H9 (cell line): ENCODE measurements around the gene UNC5C. TPM values are rescaled to one million over a fixed set of nuclear protein-coding genes. Genes with fewer than 3 reads are reported as not detected.

ENCODE experiments used
- DNase-seq: peaks from one replicate; pipeline ENCODE4 v3.0.0-alpha.2; 2017
- H2AFZ ChIP-seq: one replicate; pipeline ENCODE4 v1.6.1; 2013; ENCODE audit warnings: mild to moderate bottlenecking, low read length, control low read depth, moderate library complexity
- H2AK5ac ChIP-seq: 2 replicates; pipeline ENCODE4 v1.6.1; 2013; ENCODE audit warnings: low read length, control low read depth, mixed read lengths; ENCODE audit not compliant: insufficient read length
- H2BK120ac ChIP-seq: one replicate; pipeline ENCODE4 v1.6.1; 2013; ENCODE audit warnings: low read depth, mild to moderate bottlenecking, low read length, control low read depth, inconsistent platforms; ENCODE audit not compliant: poor library complexity, severe bottlenecking
- H2BK12ac ChIP-seq: 2 replicates; pipeline ENCODE4 v1.6.1; 2013; ENCODE audit warnings: low read length, control low read depth, mixed read lengths, low read depth; ENCODE audit not compliant: insufficient read length
- H2BK15ac ChIP-seq: 2 replicates; pipeline ENCODE4 v1.6.1; 2013; ENCODE audit warnings: low read depth, low read length, control low read depth
- H2BK20ac ChIP-seq: one replicate; pipeline ENCODE4 v1.6.1; 2013; ENCODE audit warnings: low read depth, mild to moderate bottlenecking, low read length, control low read depth, inconsistent platforms; ENCODE audit not compliant: poor library complexity, severe bottlenecking
- H2BK5ac ChIP-seq: 2 replicates; pipeline ENCODE4 v1.6.1; 2013; ENCODE audit warnings: low read length, control low read depth, mixed read lengths; ENCODE audit not compliant: insufficient read length
- H3K14ac ChIP-seq: 2 replicates; pipeline ENCODE4 v1.6.1; 2013; ENCODE audit warnings: low read length, control low read depth; ENCODE audit not compliant: insufficient read depth
- H3K18ac ChIP-seq: 2 replicates; pipeline ENCODE4 v1.6.1; 2013; ENCODE audit warnings: low read depth, mild to moderate bottlenecking, mixed read lengths, low read length, control low read depth; ENCODE audit not compliant: insufficient read length
- H3K23ac ChIP-seq: 2 replicates; pipeline ENCODE4 v1.6.1; 2013; ENCODE audit warnings: low read length, control low read depth, mixed read lengths, low read depth; ENCODE audit not compliant: insufficient read length
- H3K23me2 ChIP-seq: 2 replicates; pipeline ENCODE4 v1.6.1; 2013; ENCODE audit warnings: low read depth, mild to moderate bottlenecking, mixed read lengths, low read length, control low read depth; ENCODE audit not compliant: insufficient read length, poor library complexity, severe bottlenecking
- H3K27ac ChIP-seq: 2 replicates; pipeline ENCODE4 v1.5.1; 2013; ENCODE audit warnings: low read length, control low read depth, mixed read lengths, low read depth; ENCODE audit not compliant: insufficient read length
- H3K27me3 ChIP-seq: 2 replicates; pipeline ENCODE4 v1.6.1; 2013; ENCODE audit warnings: low read length, control low read depth, inconsistent platforms; ENCODE audit not compliant: insufficient read depth
- H3K4ac ChIP-seq: 2 replicates; pipeline ENCODE4 v1.6.1; 2013; ENCODE audit warnings: low read depth, mild to moderate bottlenecking, control low read depth, inconsistent platforms, low read length, moderate library complexity
- H3K4me1 ChIP-seq: 2 replicates; pipeline ENCODE4 v1.6.1; 2013; ENCODE audit warnings: low read length, control low read depth, inconsistent platforms; ENCODE audit not compliant: insufficient read depth
- H3K4me2 ChIP-seq: 2 replicates; pipeline ENCODE4 v1.6.1; 2013; ENCODE audit warnings: low read length, control low read depth, mixed read lengths; ENCODE audit not compliant: insufficient read length, insufficient read depth
- H3K56ac ChIP-seq: 2 replicates; pipeline ENCODE4 v1.6.1; 2013; ENCODE audit warnings: low read depth, mild to moderate bottlenecking, mixed read lengths, low read length, control low read depth; ENCODE audit not compliant: insufficient read length
- H3K79me1 ChIP-seq: 2 replicates; pipeline ENCODE4 v1.6.1; 2013; ENCODE audit warnings: low read depth, mild to moderate bottlenecking, moderate library complexity, low read length, control low read depth, inconsistent platforms; ENCODE audit not compliant: insufficient read depth, poor library complexity, severe bottlenecking
- H3K79me2 ChIP-seq: 2 replicates; pipeline ENCODE4 v1.6.1; 2013; ENCODE audit warnings: low read length, control low read depth, inconsistent platforms; ENCODE audit not compliant: insufficient read depth
- H3K9ac ChIP-seq: 2 replicates; pipeline ENCODE4 v1.6.1; 2013; ENCODE audit warnings: low read length, control low read depth, mixed read lengths; ENCODE audit not compliant: insufficient read length; ENCODE audit errors: extremely low read depth
- H3K9me3 ChIP-seq: one replicate; pipeline ENCODE4 v1.6.1; 2013; ENCODE audit warnings: low read depth, low read length, inconsistent platforms; ENCODE audit not compliant: control insufficient read depth
- H3T11ph ChIP-seq: one replicate; pipeline ENCODE4 v1.6.1; 2013; ENCODE audit warnings: mild to moderate bottlenecking, low read length, control low read depth, inconsistent platforms
- H4K20me1 ChIP-seq: one replicate; pipeline ENCODE4 v1.6.1; 2013; ENCODE audit not compliant: control insufficient read depth, insufficient read length, insufficient read depth
- H4K5ac ChIP-seq: 2 replicates; pipeline ENCODE4 v1.6.1; 2013; ENCODE audit warnings: low read depth, mild to moderate bottlenecking, mixed read lengths, low read length, control low read depth; ENCODE audit not compliant: insufficient read length
- H4K8ac ChIP-seq: replicated peaks from 2 replicates; pipeline ENCODE4 v1.6.1; 2013; ENCODE audit warnings: low read length, control low read depth, mixed read lengths, low read depth; ENCODE audit not compliant: insufficient read length
- H4K91ac ChIP-seq: 2 replicates; pipeline ENCODE4 v1.6.1; 2013; ENCODE audit warnings: low read depth, mild to moderate bottlenecking, moderate library complexity, mixed read lengths, low read length, control low read depth; ENCODE audit not compliant: insufficient read length
- H3K27ac Mint-ChIP-seq, 3 experiments: 2 replicates in 2 of 3; 3 replicates in 1 of 3; pipeline ENCODE4 v1.8.0; 2020 to 2021; ENCODE audit warnings: mixed read lengths in 3 of 3, mild to moderate bottlenecking in 1 of 3, moderate library complexity in 1 of 3
- H3K27me3 Mint-ChIP-seq: 2 replicates; pipeline ENCODE4 v1.8.0; 2021; ENCODE audit warnings: low read depth, mild to moderate bottlenecking, moderate library complexity, mixed read lengths
- H3K36me3 Mint-ChIP-seq, 3 experiments: 2 replicates in 2 of 3; 3 replicates in 1 of 3; pipeline ENCODE4 v1.8.0; 2020 to 2021; ENCODE audit warnings: low read depth in 3 of 3, mixed read lengths in 3 of 3; ENCODE audit not compliant: insufficient read depth in 1 of 3
- H3K4me1 Mint-ChIP-seq, 2 experiments: 2 replicates each; pipeline ENCODE4 v1.8.0; 2020; ENCODE audit warnings: mixed read lengths in 2 of 2
- H3K4me3 Mint-ChIP-seq, 2 experiments: 2 replicates in 1 of 2; 3 replicates in 1 of 2; pipeline ENCODE4 v1.8.0; 2020 to 2021; ENCODE audit warnings: mild to moderate bottlenecking in 2 of 2, mixed read lengths in 2 of 2, moderate library complexity in 1 of 2
- H3K9me3 Mint-ChIP-seq, 2 experiments: 2 replicates in 1 of 2; 3 replicates in 1 of 2; pipeline ENCODE4 v1.8.0; 2020; ENCODE audit warnings: mild to moderate bottlenecking in 2 of 2, mixed read lengths in 2 of 2, moderate library complexity in 1 of 2
- WGBS: extraction: QIAGEN DNeasy Blood & Tissue Kit; methylation state at CpG from one replicate; pipeline ENCODE4 v1.1.7; 2013; ENCODE audit warnings: missing lambda C conversion rate, low lambda C conversion rate, mixed read lengths; ENCODE audit not compliant: insufficient read length; ENCODE audit errors: extremely low coverage; 5-methylcytosine and 5-hydroxymethylcytosine counted together
- total RNA-seq: library from RNA; stranded (reverse); gene quantifications from 2 replicates; pipeline ENCODE4 v1.2.1, GENCODE V29; 2021
- TF ChIP-seq, protein P1 (sequence below): fragments of 200-600 bp; sonication (generic); conservative IDR thresholded peaks from 3 replicates; pipeline ENCODE4 v1.8.0; 2021; ENCODE audit warnings: antibody characterized with exemption, mild to moderate bottlenecking

The UNC5C gene
- total RNA-seq, 1 experiment from 2014 or later = not detected

- Mint-ChIP-seq H3K27ac (no peak overlapping the region), H3K9me3 (no peaks in the 10 kb centered on the region), H3K4me1 (no peaks in the 10 kb centered on the region), H3K4me3 (no peak overlapping the region), H3K27me3 (no peaks in the 10 kb centered on the region), H3K36me3 (no peaks in the 10 kb centered on the region)
- Histone ChIP-seq H3T11ph (no peak overlapping the region), H3K4ac (no peak overlapping the region), H3K79me1 (no peaks in the 10 kb centered on the region), H3K27ac (no peak overlapping the region), H3K9me3 (no peaks in the 10 kb centered on the region), H3K56ac (no peak overlapping the region), H3K4me2 (no peak overlapping the region), H4K91ac (no peak overlapping the region), H4K5ac (no peak overlapping the region), H2BK120ac (no peak overlapping the region), H4K8ac (no peak overlapping the region), H3K79me2 (no peaks in the 10 kb centered on the region), H2BK12ac (no peak overlapping the region), H4K20me1 (no peaks in the 10 kb centered on the region), H3K18ac (no peak overlapping the region), H2BK5ac (no peak overlapping the region), H3K4me1 (no peaks in the 10 kb centered on the region; the same call in 1 of the 2 replicates), H3K9ac (no peak overlapping the region), H3K27me3 (no peaks in the 10 kb centered on the region), H2BK15ac (no peak overlapping the region), H3K23me2 (no peaks in the 10 kb centered on the region), H2AFZ (no peak overlapping the region), H3K14ac (no peak overlapping the region), H2BK20ac (no peak overlapping the region), H2AK5ac (no peak overlapping the region), H3K23ac (no peak overlapping the region)
- TF ChIP-seq, protein P1, sequence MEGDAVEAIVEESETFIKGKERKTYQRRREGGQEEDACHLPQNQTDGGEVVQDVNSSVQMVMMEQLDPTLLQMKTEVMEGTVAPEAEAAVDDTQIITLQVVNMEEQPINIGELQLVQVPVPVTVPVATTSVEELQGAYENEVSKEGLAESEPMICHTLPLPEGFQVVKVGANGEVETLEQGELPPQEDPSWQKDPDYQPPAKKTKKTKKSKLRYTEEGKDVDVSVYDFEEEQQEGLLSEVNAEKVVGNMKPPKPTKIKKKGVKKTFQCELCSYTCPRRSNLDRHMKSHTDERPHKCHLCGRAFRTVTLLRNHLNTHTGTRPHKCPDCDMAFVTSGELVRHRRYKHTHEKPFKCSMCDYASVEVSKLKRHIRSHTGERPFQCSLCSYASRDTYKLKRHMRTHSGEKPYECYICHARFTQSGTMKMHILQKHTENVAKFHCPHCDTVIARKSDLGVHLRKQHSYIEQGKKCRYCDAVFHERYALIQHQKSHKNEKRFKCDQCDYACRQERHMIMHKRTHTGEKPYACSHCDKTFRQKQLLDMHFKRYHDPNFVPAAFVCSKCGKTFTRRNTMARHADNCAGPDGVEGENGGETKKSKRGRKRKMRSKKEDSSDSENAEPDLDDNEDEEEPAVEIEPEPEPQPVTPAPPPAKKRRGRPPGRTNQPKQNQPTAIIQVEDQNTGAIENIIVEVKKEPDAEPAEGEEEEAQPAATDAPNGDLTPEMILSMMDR = no peak
- DNase-seq = no peak
- WGBS = no CpG with 5 or more reads among the region's 3 CpGs
Observed at GRCh38 chr4:95417531-95417930, 131.2 kb downstream of the UNC5C start.
